Activated naive CD4-positive, alpha-beta T cell treated with anti-CD3 and anti-CD28 coated beads for 36 hours (primary cell): ENCODE measurements around the gene TTLL5. TPM values are rescaled to one million over a fixed set of nuclear protein-coding genes. Genes with fewer than 3 reads are reported as not detected.

Experiments
- CTCF ChIA-PET: fragments of 350-600 bp; sonication (Branson Sonifier 250); formaldehyde crosslinking; loops from one replicate; lab custom pipeline; 2021; ENCODE audit warnings: antibody characterized with exemption; lab: Charles Lee
- DNase-seq: peaks from one replicate; pipeline ENCODE4 v3.0.0-alpha.2; 2020
- H3K27ac Mint-ChIP-seq: one replicate; pipeline ENCODE4 v1.8.0; 2021; ENCODE audit warnings: mild to moderate bottlenecking, mixed read lengths
- H3K27me3 Mint-ChIP-seq: one replicate; pipeline ENCODE4 v1.8.0; 2021; ENCODE audit warnings: low read depth, mixed read lengths
- H3K36me3 Mint-ChIP-seq: one replicate; pipeline ENCODE4 v1.8.0; 2021; ENCODE audit warnings: low read depth, mixed read lengths
- H3K4me1 Mint-ChIP-seq: one replicate; pipeline ENCODE4 v1.8.0; 2021; ENCODE audit warnings: low read depth, mixed read lengths
- H3K4me3 Mint-ChIP-seq: one replicate; pipeline ENCODE4 v1.8.0; 2021; ENCODE audit warnings: mild to moderate bottlenecking, moderate library complexity, mixed read lengths
- H3K9me3 Mint-ChIP-seq: one replicate; pipeline ENCODE4 v1.8.0; 2021; ENCODE audit warnings: mixed read lengths
- intact Hi-C: fragments of 100-400 bp; cut with micrococcal nuclease; formaldehyde crosslinking; loops from one replicate; pipeline ENCODE4 v1.15.1; 2023
- total RNA-seq, 2 experiments: library from RNA; stranded (reverse); gene quantifications; one replicate each; pipeline ENCODE4 v1.2.3, GENCODE V29; 2021

The TTLL5 gene
- total RNA-seq, 2 experiments from 2014 or later: 23.8 to 25.1 TPM

GRCh38 chr14:75723716-75724115, 62.7 kb downstream of the TTLL5 start:
- intact Hi-C loops: no loop called here
- Mint-ChIP-seq H3K4me3 (no peak overlapping the region), H3K27me3 (no peaks in the 10 kb centered on the region), H3K36me3 (peaks cover 49% of the 10 kb centered on the region), H3K9me3 (peaks cover 5% of the 10 kb centered on the region), H3K4me1 (peaks cover 4% of the 10 kb centered on the region), H3K27ac (no peak overlapping the region)
- DNase-seq: no peak
- CTCF ChIA-PET: interaction anchor here (1.4 kb wide), 2 partner anchors 15 kb away, joined by 4 to 5 read pairs; no protein-coding TSS in a partner anchor

- H3K36me3 Mint-ChIP-seq: peaks cover 46% of the 10 kb centered on the region
- H3K27ac Mint-ChIP-seq: no peak overlapping the region
- H3K27me3 Mint-ChIP-seq: no peaks in the 10 kb centered on the region
- peaks cover 5% of the 10 kb centered on the region for H3K9me3 Mint-ChIP-seq
- DNase-seq: no peak
- intact Hi-C loops: no loop called here
- CTCF ChIA-PET: interaction anchor here (0.5 to 1.4 kb wide), 2 partner anchors 15 to 66 kb away, joined by 3 to 5 read pairs; no protein-coding TSS in a partner anchor
- H3K4me1 Mint-ChIP-seq: peaks cover 4% of the 10 kb centered on the region
- no peak overlapping the region for H3K4me3 Mint-ChIP-seq
Measured at GRCh38 chr14:75724414-75725204, 63.6 kb downstream of the TTLL5 start.

GRCh38 chr14:75725481-75725880, 64.4 kb downstream of the TTLL5 start:
- H3K36me3 Mint-ChIP-seq: peaks cover 44% of the 10 kb centered on the region
- H3K27me3 Mint-ChIP-seq: no peaks in the 10 kb centered on the region
- DNase-seq: no peak
- H3K4me3 Mint-ChIP-seq: no peak overlapping the region
- intact Hi-C loops: no loop called here
- peaks cover 4% of the 10 kb centered on the region for H3K4me1 Mint-ChIP-seq
- H3K9me3 Mint-ChIP-seq: peaks cover 5% of the 10 kb centered on the region
- H3K27ac Mint-ChIP-seq: no peak overlapping the region
- CTCF ChIA-PET: interaction anchor here (0.5 kb wide), 1 partner anchor 66 kb away, joined by 3 read pairs; no protein-coding TSS in a partner anchor

GRCh38 chr14:75726321-75726720, 65.3 kb downstream of the TTLL5 start:
- Mint-ChIP-seq H3K27me3 (no peaks in the 10 kb centered on the region), H3K4me3 (no peak overlapping the region), H3K27ac (no peak overlapping the region), H3K4me1 (peaks cover 4% of the 10 kb centered on the region), H3K9me3 (peaks cover 5% of the 10 kb centered on the region), H3K36me3 (peaks cover 38% of the 10 kb centered on the region)
- CTCF ChIA-PET: interaction anchor here (0.6 to 1.7 kb wide), 2 partner anchors 17 to 42 kb away, joined by 4 to 5 read pairs; no protein-coding TSS in a partner anchor
- intact Hi-C loops: no loop called here
- DNase-seq: no peak

- no peak for DNase-seq
- Mint-ChIP-seq H3K27me3 (no peaks in the 10 kb centered on the region), H3K9me3 (peaks cover 5% of the 10 kb centered on the region), H3K36me3 (peaks cover 37% of the 10 kb centered on the region), H3K4me1 (peaks cover 4% of the 10 kb centered on the region), H3K4me3 (no peak overlapping the region), H3K27ac (no peak overlapping the region)
- intact Hi-C loops: no loop called here
- CTCF ChIA-PET: interaction anchor here (1.7 kb wide), 1 partner anchor 18 kb away, joined by 5 read pairs; no protein-coding TSS in a partner anchor
Measured at GRCh38 chr14:75727124-75727523, 66.1 kb downstream of the TTLL5 start.

GRCh38 chr14:75732888-75733287, 71.8 kb downstream of the TTLL5 start:
- Mint-ChIP-seq H3K4me1 (no peaks in the 10 kb centered on the region), H3K27me3 (no peaks in the 10 kb centered on the region), H3K4me3 (no peak overlapping the region), H3K9me3 (no peaks in the 10 kb centered on the region), H3K27ac (no peak overlapping the region), H3K36me3 (peaks cover 14% of the 10 kb centered on the region)
- CTCF ChIA-PET: no interaction called here
- no peak for DNase-seq
- intact Hi-C loops: no loop called here

- H3K36me3 Mint-ChIP-seq: peaks cover 14% of the 10 kb centered on the region
- H3K4me3 Mint-ChIP-seq: no peak overlapping the region
- no peaks in the 10 kb centered on the region for H3K4me1 Mint-ChIP-seq
- H3K27me3 Mint-ChIP-seq: no peaks in the 10 kb centered on the region
- DNase-seq: no peak
- no peaks in the 10 kb centered on the region for H3K9me3 Mint-ChIP-seq
- intact Hi-C loops: no loop called here
- no peak overlapping the region for H3K27ac Mint-ChIP-seq
- CTCF ChIA-PET: no interaction called here
Measured at GRCh38 chr14:75734854-75735253, 73.8 kb downstream of the TTLL5 start.

GRCh38 chr14:75736845-75737485, 75.9 kb downstream of the TTLL5 start:
- Mint-ChIP-seq H3K4me1 (no peaks in the 10 kb centered on the region), H3K27ac (no peak overlapping the region), H3K36me3 (peaks cover 14% of the 10 kb centered on the region), H3K9me3 (no peaks in the 10 kb centered on the region), H3K4me3 (no peak overlapping the region), H3K27me3 (no peaks in the 10 kb centered on the region)
- CTCF ChIA-PET: interaction anchor here (1.1 to 1.7 kb wide), 2 partner anchors 28 to 159 kb away, joined by 3 read pairs; no protein-coding TSS in a partner anchor
- intact Hi-C loops: no loop called here
- DNase-seq: no peak

GRCh38 chr14:75738192-75738591, 77.1 kb downstream of the TTLL5 start:
- CTCF ChIA-PET: interaction anchor here (1.3 kb wide), 1 partner anchor 29 kb away, joined by 5 read pairs; no protein-coding TSS in a partner anchor
- DNase-seq: no peak
- Mint-ChIP-seq H3K4me1 (no peaks in the 10 kb centered on the region), H3K4me3 (no peak overlapping the region), H3K36me3 (peaks cover 18% of the 10 kb centered on the region), H3K9me3 (no peaks in the 10 kb centered on the region), H3K27me3 (no peaks in the 10 kb centered on the region), H3K27ac (no peak overlapping the region)
- intact Hi-C loops: no loop called here

GRCh38 chr14:75742867-75743266, 81.8 kb downstream of the TTLL5 start:
- CTCF ChIA-PET: no interaction called here
- no peaks in the 10 kb centered on the region for H3K4me1 Mint-ChIP-seq
- no peak overlapping the region for H3K4me3 Mint-ChIP-seq
- DNase-seq: no peak
- H3K27ac Mint-ChIP-seq: no peak overlapping the region
- H3K27me3 Mint-ChIP-seq: no peaks in the 10 kb centered on the region
- intact Hi-C loops: no loop called here
- peaks cover 3% of the 10 kb centered on the region for H3K9me3 Mint-ChIP-seq
- H3K36me3 Mint-ChIP-seq: peaks cover 42% of the 10 kb centered on the region

- Mint-ChIP-seq H3K36me3 (peaks cover 51% of the 10 kb centered on the region), H3K27ac (no peak overlapping the region)
- CTCF ChIA-PET: no interaction called here
Measured at GRCh38 chr14:75747899-75748298, 86.9 kb downstream of the TTLL5 start.

GRCh38 chr14:75748336-75748735, 87.3 kb downstream of the TTLL5 start:
- Mint-ChIP-seq H3K9me3 (peaks cover 3% of the 10 kb centered on the region), H3K36me3 (peaks cover 47% of the 10 kb centered on the region), H3K4me1 (no peaks in the 10 kb centered on the region), H3K4me3 (no peak overlapping the region), H3K27ac (no peak overlapping the region), H3K27me3 (no peaks in the 10 kb centered on the region)
- DNase-seq: no peak
- intact Hi-C loops: no loop called here
- CTCF ChIA-PET: no interaction called here

More at GRCh38 chr14:75747899-75748298, 86.9 kb downstream of the TTLL5 start:
- no peaks in the 10 kb centered on the region for H3K27me3 Mint-ChIP-seq
- H3K4me1 Mint-ChIP-seq: no peaks in the 10 kb centered on the region
- no peak for DNase-seq
- intact Hi-C loops: no loop called here
- no peak overlapping the region for H3K4me3 Mint-ChIP-seq
- H3K9me3 Mint-ChIP-seq: peaks cover 3% of the 10 kb centered on the region
